RKO (cell line): ENCODE measurements around the gene FOXA1.
"Not testable (repeated sequence)": the region's sequence is repeated elsewhere in the genome, so short reads cannot be mapped to it uniquely, and the experiment has no call there.

ENCODE experiments used
- DNase-seq: peaks from one replicate; pipeline ENCODE4 v3.0.0-alpha.2; 2016; ENCODE audit warnings: low spot score

Gene FOXA1

GRCh38 chr14:37558740-37559139 lies 36.3 kb downstream of the FOXA1 start:
- DNase-seq, result no peak

DNA sequence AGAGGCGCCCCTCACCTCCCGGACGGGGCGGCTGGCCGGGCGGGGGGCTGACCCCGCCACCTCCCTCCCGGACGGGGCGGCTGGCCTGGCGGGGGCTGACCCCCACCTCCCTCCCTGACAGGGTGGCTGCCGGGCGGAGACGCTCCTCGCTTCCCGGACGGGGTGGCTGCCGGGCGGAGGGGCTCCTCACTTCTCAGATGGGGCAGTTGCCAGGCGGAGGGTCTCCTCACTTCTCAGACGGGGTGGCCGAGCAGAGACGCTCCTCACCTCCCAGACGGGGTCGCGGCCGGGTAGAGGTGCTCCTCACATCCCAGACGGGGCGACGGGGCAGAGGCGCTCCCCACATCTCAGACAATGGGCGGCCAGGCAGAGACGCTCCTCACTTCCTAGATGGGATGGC lies 39.5 kb downstream of the FOXA1 start:
- not testable (repeated sequence) for DNase-seq

- no peak for DNase-seq
Measured at GRCh38 chr14:37553935-37554550, 41.0 kb downstream of the FOXA1 start.

DNA sequence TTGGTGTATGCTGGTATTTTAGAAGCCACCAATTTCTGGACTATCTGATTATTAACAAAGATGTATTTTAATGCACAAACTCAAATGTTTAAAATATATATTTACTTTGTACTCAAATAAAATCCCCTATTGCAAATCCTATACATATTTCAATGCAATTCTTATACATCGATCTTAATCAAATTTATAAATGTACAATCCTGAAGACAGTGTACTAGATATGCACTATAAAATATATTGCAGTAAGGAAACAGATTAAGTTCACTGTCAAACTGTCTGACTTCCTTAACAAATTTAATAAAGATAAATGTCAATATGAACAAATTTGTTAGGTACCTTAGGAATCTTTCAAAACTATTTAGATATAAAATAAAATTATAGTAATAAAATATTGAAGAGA lies 43.9 kb downstream of the FOXA1 start:
- DNase-seq, result no peak

- no peak for DNase-seq
Measured at GRCh38 chr14:37550511-37550910, 44.5 kb downstream of the FOXA1 start.

DNA sequence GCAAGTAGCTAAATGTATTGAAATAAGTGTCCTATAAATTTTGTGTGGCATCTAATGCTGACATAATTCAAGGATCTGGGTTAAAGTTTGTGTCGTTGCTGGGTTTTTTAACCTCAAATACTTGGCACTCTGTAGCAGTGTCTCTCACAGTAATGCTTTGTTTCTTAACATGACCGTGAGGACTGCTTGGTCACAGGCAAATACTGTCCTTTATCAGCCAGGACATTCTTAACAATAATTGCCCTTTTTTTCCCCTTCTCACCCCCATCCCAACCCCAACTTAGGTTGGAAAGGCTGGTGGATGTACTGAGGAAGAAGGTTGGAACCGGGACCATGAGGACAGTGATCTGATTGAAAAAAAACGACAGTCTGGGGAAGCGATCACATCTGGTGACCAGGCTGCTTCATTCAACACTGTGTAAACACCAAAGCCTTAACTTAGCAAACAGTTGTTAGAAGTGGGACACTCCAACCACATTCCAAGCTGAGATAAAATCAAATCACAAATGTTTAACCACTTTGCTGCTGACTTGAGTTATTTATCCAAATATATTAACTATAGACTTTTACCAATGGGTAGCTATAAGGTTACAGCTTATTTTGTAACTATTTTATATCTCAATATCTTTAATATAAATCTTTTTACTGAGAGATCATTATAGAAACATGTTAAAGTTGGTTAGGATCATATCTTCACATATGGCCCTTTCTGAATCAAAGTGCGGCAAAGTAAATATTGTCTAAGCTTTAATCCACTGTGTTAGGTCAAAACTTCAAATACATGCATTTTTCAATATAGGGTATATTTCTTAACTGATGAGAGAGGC lies 48.2 kb downstream of the FOXA1 start:
- DNase-seq, result no peak

DNA sequence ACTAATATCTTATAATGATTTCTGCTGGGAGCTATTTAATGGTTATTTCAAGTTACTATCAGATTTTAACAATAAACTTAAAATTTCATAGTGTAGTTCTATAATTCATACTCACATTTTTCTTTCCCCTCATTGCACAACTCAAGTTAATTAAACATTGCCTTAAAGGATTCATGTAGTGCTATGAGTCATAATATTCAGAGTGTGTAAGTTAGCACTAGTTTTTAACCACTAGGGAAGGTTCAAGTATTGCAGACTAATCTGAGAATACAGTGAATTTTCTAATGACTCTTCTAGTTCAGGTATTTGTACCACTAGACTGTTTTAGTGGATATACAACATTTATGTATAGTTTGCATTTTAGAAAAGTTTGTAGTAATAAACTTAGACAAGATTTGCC lies 49.9 kb downstream of the FOXA1 start:
- no peak for DNase-seq

GRCh38 chr14:37544407-37544806 lies 50.6 kb downstream of the FOXA1 start:
- no peak for DNase-seq

GRCh38 chr14:37539992-37540391 lies 55.1 kb downstream of the FOXA1 start:
- DNase-seq, result no peak
